NCI-H2196 treated with DMSO at 0.1 percent for 48 hours (cell line): ENCODE results near the gene ZNF337.
"Not testable (repeated sequence)": the region's sequence is repeated elsewhere in the genome, so short reads cannot be mapped to it uniquely, and the experiment has no call there.

Experiments used
- DNase-seq: peaks from one replicate; lab custom pipeline; 2025; ENCODE audit not compliant: unreplicated experiment; lab: John Stamatoyannopoulos, UW

The ZNF337 gene

GRCh38 chr20:25696371-25697131 is at the start of gene ZNF337:
Gene ZNF337 (minus strand): TSS chr20:25696853. CDS start chr20:25686417, 10,436 bp downstream.
- peak; percentile 89 for DNase-seq

GRCh38 chr20:25745738-25746137 is 49.1 kb upstream of the ZNF337 start:
- DNase-seq: no peak

GRCh38 chr20:25745100-25745499 is 48.4 kb upstream of the ZNF337 start:
- no peak for DNase-seq

- no peak for DNase-seq
Observed at GRCh38 chr20:25744261-25744660, 47.6 kb upstream of the ZNF337 start.

- DNase-seq: no peak
Observed at GRCh38 chr20:25741088-25741487, 44.4 kb upstream of the ZNF337 start.

- DNase-seq: no peak
Observed at GRCh38 chr20:25739615-25740320, 43.1 kb upstream of the ZNF337 start.

GRCh38 chr20:25738198-25738597 is 41.5 kb upstream of the ZNF337 start:
- no peak for DNase-seq

- no peak for DNase-seq
Observed at GRCh38 chr20:25733903-25734302, 37.2 kb upstream of the ZNF337 start.

GRCh38 chr20:25730862-25731261 is 34.2 kb upstream of the ZNF337 start:
- DNase-seq: no peak

- DNase-seq: no peak
Observed at GRCh38 chr20:25726357-25726756, 29.7 kb upstream of the ZNF337 start.

- DNase-seq: no peak
Observed at GRCh38 chr20:25725639-25726038, 29.0 kb upstream of the ZNF337 start.

- DNase-seq: no peak
Observed at GRCh38 chr20:25723975-25724374, 27.3 kb upstream of the ZNF337 start.

- DNase-seq: no peak
Observed at GRCh38 chr20:25720285-25720684, 23.6 kb upstream of the ZNF337 start.

- DNase-seq: not testable (repeated sequence)
Observed at GRCh38 chr20:25718896-25719809, 22.5 kb upstream of the ZNF337 start.

- DNase-seq: no peak
Observed at GRCh38 chr20:25707695-25708094, 11.0 kb upstream of the ZNF337 start.

GRCh38 chr20:25706793-25707192 is 10.1 kb upstream of the ZNF337 start:
- no peak for DNase-seq

- DNase-seq: no peak
Observed at GRCh38 chr20:25705830-25706351, 9.2 kb upstream of the ZNF337 start.

GRCh38 chr20:25704303-25704702 is 7.7 kb upstream of the ZNF337 start:
- not testable (repeated sequence) for DNase-seq

GRCh38 chr20:25700835-25701234 is 4.2 kb upstream of the ZNF337 start:
- not testable (repeated sequence) for DNase-seq

- DNase-seq: no peak
Observed at GRCh38 chr20:25699914-25700313, 3.3 kb upstream of the ZNF337 start.

- DNase-seq: no peak
Observed at GRCh38 chr20:25697132-25697446, 436 bp upstream of the ZNF337 start.
